Fibroblast of mammary gland (primary cell): Measurements from ENCODE around the gene SRSF11.

Source experiments
- DNase-seq: peaks from one replicate; pipeline ENCODE4 v3.0.0-alpha.2; 2010; ENCODE audit warnings: low read depth
- H3K4me3 ChIP-seq: 2 replicates; pipeline ENCODE4 v1.5.1; 2011; ENCODE audit warnings: low read depth, mild to moderate bottlenecking, low read length, moderate library complexity; ENCODE audit not compliant: control insufficient read depth
- TF ChIP-seq, protein P1 (sequence below): conservative IDR thresholded peaks from 2 replicates; pipeline ENCODE4 v1.5.1; 2011; ENCODE audit warnings: low read depth, low read length, inconsistent platforms; ENCODE audit not compliant: control insufficient read depth, insufficient read depth

Gene SRSF11

DNA sequence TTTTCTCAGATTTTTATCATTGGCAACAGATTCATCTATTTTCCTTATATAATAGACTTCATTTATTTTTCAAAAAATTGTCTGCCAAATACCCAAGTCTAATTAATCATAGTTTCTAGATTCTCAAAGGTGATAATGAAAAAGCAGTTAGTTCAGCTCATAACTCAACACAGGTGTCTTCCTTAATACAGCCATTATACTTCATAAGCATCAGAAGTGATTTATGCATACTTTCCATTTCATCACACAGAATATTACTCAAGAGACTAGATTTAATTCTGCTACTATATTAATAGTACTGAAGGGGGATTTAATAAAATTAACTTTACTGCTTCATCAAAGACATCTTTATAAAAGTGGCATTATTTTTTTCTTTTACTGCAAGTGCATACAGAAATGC, 18.8 kb downstream of the SRSF11 start:
- H3K4me3 ChIP-seq = no peak overlapping the region
- DNase-seq = no peak
- TF ChIP-seq, protein P1, sequence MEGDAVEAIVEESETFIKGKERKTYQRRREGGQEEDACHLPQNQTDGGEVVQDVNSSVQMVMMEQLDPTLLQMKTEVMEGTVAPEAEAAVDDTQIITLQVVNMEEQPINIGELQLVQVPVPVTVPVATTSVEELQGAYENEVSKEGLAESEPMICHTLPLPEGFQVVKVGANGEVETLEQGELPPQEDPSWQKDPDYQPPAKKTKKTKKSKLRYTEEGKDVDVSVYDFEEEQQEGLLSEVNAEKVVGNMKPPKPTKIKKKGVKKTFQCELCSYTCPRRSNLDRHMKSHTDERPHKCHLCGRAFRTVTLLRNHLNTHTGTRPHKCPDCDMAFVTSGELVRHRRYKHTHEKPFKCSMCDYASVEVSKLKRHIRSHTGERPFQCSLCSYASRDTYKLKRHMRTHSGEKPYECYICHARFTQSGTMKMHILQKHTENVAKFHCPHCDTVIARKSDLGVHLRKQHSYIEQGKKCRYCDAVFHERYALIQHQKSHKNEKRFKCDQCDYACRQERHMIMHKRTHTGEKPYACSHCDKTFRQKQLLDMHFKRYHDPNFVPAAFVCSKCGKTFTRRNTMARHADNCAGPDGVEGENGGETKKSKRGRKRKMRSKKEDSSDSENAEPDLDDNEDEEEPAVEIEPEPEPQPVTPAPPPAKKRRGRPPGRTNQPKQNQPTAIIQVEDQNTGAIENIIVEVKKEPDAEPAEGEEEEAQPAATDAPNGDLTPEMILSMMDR = no peak

DNA sequence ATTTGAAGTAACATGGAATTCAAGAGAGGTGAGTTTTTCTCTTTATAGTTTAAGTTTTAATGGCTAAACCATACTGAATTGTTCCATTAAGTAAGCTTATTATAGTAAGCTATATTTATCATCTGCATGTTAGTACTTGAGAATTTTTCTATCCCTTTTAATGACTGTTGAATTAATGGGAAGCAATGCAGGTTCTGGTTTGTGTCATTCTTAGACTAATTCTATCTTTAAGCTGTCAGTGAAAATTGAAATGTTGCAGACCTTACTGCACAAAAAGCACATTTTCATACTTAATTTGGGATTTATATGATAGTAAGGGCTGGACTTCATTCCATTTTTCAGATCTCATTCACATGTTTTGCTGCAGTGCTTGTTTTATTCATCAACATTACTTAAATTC, 25.9 kb downstream of the SRSF11 start:
- H3K4me3 ChIP-seq = no peak overlapping the region
- TF ChIP-seq, protein P1 = no peak
- no peak for DNase-seq

DNA sequence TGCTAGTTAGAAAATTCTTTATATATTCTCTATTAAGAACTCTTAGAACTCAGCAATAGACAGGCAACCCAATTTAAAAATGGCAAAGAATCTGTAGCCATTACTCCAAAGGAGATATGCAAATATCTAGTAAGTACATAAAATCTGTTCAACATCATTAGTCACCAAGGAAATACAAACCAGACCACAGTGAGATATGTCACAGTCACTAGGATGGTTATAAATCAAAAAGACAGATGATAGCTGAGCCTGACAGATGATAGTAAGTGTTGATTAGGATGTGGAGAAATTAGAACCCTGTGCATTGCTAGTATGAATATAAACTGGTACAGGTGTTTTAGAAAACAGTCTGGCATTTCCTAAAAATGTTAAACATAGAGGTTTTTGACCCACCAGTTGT, 26.6 kb downstream of the SRSF11 start:
- TF ChIP-seq, protein P1 = no peak
- no peak for DNase-seq
- no peak overlapping the region for H3K4me3 ChIP-seq

DNA sequence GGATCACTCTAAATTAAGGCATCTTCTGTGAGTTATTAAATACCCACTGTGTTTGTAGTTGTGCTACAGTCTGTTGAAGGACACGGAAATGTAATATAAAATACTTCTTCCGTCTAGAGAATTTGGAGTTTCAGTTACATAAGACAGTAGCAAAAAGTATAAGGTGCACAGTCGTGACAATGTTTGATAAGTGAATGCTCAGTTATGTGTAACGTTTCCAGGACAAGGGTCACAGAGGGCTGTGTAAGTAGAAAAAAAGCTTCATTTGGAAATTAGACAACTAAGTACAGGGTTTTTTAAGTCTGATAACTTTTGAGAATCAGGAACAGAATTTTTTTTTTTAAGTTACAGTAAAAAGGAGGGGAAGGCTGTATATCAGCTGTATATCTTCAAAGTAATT, 27.5 kb downstream of the SRSF11 start:
- no peak for DNase-seq
- H3K4me3 ChIP-seq = no peak overlapping the region
- TF ChIP-seq, protein P1 = no peak

DNA sequence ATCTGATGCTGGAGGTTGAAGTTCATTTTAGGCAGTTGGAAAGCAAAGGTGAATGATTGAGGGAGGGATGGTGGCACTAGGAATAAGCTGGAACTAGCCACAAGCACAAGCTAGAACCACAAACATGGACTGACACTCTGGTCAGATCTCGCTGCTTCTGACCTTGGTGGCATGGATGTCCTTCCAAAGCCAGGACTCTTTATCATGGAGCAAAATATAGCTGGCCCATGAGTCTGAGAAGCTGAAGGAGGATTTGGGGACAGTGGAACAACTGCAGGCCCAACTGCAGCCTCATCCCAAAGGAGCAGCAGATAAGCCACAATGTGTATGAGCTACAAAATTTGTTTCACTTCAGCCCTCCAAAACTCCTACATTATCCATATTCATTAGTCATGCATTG, 35.5 kb downstream of the SRSF11 start:
- no peak for DNase-seq
- TF ChIP-seq, protein P1 = no peak
- H3K4me3 ChIP-seq = no peak overlapping the region

DNA sequence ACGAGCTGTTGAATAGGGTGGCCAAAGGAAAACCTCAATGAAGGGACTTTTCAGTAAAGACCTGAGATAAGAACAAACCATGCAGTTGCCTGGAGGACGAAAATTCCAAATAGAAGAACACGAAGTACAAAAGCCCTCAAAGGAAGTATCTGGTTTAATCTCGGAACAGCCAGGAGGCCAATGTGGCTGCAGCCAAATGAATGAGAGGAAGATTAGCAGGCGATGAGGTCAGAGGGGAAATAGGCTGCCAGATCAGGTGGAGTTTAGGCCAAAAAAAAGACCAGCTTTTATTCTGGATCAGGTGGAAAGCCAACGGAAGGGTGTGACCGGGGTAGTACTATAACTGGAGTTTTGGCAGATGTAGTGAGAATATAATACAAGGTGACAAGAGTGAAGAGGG, 43.7 kb downstream of the SRSF11 start:
- H3K4me3 ChIP-seq = no peak overlapping the region
- DNase-seq = no peak
- TF ChIP-seq, protein P1 = no peak

DNA sequence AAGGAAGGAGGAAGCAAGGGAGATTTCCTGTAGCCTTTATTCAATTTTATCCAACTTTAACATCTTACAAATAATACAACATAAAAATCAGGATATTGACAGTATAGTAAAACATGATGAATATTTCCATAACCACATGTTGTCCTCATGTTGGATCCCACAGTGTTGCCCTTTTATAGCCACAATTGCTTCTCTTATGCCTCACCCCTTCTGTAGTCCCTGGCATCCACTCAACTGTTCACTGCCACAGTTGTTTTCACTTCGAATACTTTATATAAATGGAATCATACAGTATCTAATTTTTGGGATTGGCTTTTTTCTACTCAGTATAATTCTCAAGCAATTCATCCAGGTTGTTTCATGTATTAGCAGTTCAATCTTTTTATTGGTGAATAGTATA, 44.8 kb downstream of the SRSF11 start:
- H3K4me3 ChIP-seq = no peak overlapping the region
- no peak for DNase-seq
- TF ChIP-seq, protein P1 = no peak
